NCI-H1417 treated with DMSO at 0.1 percent for 48 hours (cell line): Measurements from ENCODE around the gene SERTM2.

ENCODE experiments used
- DNase-seq: peaks from one replicate; lab custom pipeline; 2025; lab: John Stamatoyannopoulos, UW

The SERTM2 gene

GRCh38 chrX:111560801-111561200 lies 49.4 kb downstream of the SERTM2 start:
- no peak for DNase-seq

- no peak for DNase-seq
Measured at GRCh38 chrX:111561851-111562250, 50.4 kb downstream of the SERTM2 start.

- no peak for DNase-seq
Measured at GRCh38 chrX:111567542-111568255, 56.3 kb downstream of the SERTM2 start.

- no peak for DNase-seq
Measured at GRCh38 chrX:111568354-111568753, 56.9 kb downstream of the SERTM2 start.

GRCh38 chrX:111568817-111569216 lies 57.4 kb downstream of the SERTM2 start:
- DNase-seq: no peak
